ENCODE results near the gene ARGLU1. TPM values are rescaled to one million over a fixed set of nuclear protein-coding genes. Genes with fewer than 3 reads are reported as not detected.

The ARGLU1 gene
- total and polyA plus RNA-seq, 2 experiments from 2014 or later, result 121 to 126 TPM

DNA sequence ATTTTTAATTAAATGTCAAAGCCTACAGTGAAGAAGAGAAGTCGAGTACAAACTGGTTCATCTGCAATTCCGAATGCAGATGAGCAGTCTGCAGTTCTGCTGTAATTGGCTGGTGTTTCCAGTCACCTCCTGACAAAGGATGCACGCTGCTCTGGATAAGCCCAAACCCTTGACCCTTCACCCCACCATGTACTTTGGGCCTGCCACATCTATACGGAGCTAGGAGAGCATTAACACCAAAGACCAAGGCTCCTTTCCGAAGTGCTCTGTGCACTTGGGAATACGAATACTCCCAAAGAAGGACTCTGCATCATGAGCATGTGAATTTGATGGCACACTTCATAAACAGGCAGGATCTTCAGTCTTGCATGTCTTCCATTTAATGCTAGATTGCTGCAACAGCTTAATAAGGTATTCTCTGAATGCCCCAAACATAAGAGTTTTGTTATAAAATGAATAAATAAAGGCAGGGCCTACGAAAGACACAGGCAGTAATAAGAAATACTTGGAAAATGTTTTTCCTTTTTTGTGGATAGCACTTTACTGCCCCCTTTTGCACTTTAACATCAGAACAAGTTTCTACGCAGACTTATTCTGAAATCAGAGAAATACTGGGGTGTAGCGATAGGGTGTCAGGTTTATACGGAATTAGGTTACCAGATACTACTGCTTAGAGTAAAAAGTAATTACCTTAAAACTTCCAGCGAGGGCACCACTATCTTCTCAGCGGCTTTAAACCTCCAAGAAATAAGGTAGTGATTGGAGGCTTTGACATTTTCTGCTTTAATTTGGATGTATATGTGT lies 47.5 kb downstream of the ARGLU1 start:
- no peak for DNase-seq (ENCODE audit: low spot score)
- Histone ChIP-seq H3K27ac (peak overlapping the region; percentile 50), H3K4me2 (peak overlapping the region; percentile 61), H3K4me1 (ENCODE audit: insufficient read depth) (peaks cover 54% of the 10 kb centered on the region), H4K20me1 (ENCODE audit: insufficient read depth, poor library complexity, severe bottlenecking) (peaks cover 31% of the 10 kb centered on the region), H3K79me2 (peaks cover 99% of the 10 kb centered on the region), H2AFZ (no peak overlapping the region), H3K9me2 (replicated peaks; ENCODE audit: insufficient read depth) (no peaks in the 10 kb centered on the region), H3K36me3 (replicated peaks; ENCODE audit: insufficient read depth, low read depth) (no peaks in the 10 kb centered on the region), H3K27me3 (no peaks in the 10 kb centered on the region), H3K4me3 (no peak overlapping the region), H3K9me3 (ENCODE audit: low read depth) (no peaks in the 10 kb centered on the region)
- TF ChIP-seq EZH2 (IDR thresholded peaks at IDR 0.05; ENCODE audit: borderline replicate concordance) (no peak), EZH2phosphoT487 (IDR thresholded peaks at IDR 0.05; ENCODE audit: low read depth, severe bottlenecking, unreplicated experiment) (no peak)
- TF ChIP-seq, protein P1, sequence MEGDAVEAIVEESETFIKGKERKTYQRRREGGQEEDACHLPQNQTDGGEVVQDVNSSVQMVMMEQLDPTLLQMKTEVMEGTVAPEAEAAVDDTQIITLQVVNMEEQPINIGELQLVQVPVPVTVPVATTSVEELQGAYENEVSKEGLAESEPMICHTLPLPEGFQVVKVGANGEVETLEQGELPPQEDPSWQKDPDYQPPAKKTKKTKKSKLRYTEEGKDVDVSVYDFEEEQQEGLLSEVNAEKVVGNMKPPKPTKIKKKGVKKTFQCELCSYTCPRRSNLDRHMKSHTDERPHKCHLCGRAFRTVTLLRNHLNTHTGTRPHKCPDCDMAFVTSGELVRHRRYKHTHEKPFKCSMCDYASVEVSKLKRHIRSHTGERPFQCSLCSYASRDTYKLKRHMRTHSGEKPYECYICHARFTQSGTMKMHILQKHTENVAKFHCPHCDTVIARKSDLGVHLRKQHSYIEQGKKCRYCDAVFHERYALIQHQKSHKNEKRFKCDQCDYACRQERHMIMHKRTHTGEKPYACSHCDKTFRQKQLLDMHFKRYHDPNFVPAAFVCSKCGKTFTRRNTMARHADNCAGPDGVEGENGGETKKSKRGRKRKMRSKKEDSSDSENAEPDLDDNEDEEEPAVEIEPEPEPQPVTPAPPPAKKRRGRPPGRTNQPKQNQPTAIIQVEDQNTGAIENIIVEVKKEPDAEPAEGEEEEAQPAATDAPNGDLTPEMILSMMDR (IDR thresholded peaks at IDR 0.05; ENCODE audit: poor library complexity), result peak; percentile 59
- 51% methylated on average over 12 of the region's 12 CpGs for WGBS (ENCODE audit: low lambda C conversion rate, missing lambda C conversion rate)

DNA sequence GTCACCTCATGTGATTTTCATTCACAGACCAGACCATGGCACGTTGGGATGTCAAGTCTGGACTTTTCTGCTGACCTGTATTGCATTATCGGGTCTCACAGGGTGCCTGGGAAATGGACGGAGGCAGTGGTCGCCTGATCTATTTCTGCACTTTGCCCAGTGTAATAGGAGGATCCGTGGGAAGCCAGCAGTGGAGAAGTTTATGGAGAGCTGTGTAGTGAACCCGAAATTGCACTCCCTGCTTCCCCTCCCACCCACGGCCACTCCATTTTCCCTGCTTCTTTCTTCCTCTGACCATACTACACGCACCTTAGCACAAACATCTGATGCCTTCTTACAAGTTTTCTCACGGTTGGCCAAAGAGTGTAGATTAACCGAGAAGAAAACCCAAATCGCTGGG lies 49.4 kb downstream of the ARGLU1 start:
- 83% methylated on average over 11 of the region's 11 CpGs for WGBS (ENCODE audit: low lambda C conversion rate, missing lambda C conversion rate)

DNA sequence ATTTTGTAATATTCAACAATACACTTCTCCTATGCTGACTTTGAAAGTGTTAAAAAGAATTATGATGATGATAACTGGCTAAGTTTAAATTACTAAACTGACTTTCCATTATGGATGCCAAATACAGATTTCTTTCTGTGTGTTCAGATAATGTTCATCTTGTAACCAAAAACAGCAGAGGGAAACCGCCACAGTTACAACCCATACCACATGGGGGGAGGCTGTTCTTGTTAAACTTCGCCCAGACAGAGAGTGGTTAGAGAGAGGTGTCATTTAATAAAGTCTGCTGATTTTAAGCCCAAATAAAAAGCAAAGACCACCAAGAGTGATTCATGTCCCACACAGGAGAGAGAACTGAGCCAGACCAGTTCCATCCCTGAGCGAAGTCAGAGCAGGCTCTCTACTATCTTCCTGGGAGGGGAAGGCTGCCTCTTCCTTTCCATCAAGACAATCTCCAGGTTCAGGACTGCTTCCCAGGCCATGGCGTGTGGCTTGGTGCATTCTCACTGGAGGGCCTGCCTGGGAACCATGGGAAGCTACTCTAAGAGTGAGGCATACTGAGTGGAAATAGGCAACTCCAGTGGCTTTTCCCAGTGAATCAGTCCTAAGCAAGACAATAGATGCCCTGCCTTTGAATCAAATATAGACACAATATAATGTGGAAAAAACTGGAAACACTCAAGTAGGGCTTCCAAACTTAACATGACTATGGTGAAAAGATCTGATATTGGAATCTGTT lies 50.7 kb downstream of the ARGLU1 start:
- peak overlapping the region; percentile 19 for H3K27ac ChIP-seq
- no peak overlapping the region for H2AFZ ChIP-seq
- 75% methylated on average over 4 of the region's 4 CpGs for WGBS (ENCODE audit: low lambda C conversion rate, missing lambda C conversion rate)

More for the DNA sequence above, 49.4 kb downstream of the ARGLU1 start:
- Histone ChIP-seq H3K36me3 (replicated peaks; ENCODE audit: insufficient read depth, low read depth) (no peaks in the 10 kb centered on the region), H3K27ac (peak overlapping the region; percentile 33), H2AFZ (no peak overlapping the region), H3K9me3 (ENCODE audit: low read depth) (no peaks in the 10 kb centered on the region), H3K4me1 (ENCODE audit: insufficient read depth) (peaks cover 65% of the 10 kb centered on the region), H3K9me2 (replicated peaks; ENCODE audit: insufficient read depth) (no peaks in the 10 kb centered on the region), H4K20me1 (ENCODE audit: insufficient read depth, poor library complexity, severe bottlenecking) (peaks cover 32% of the 10 kb centered on the region), H3K4me3 (no peak overlapping the region), H3K4me2 (no peak overlapping the region), H3K79me2 (peaks cover 99% of the 10 kb centered on the region), H3K27me3 (no peaks in the 10 kb centered on the region)
- TF ChIP-seq EZH2 (IDR thresholded peaks at IDR 0.05; ENCODE audit: borderline replicate concordance), result no peak
- no peak for TF ChIP-seq EZH2phosphoT487 (IDR thresholded peaks at IDR 0.05; ENCODE audit: low read depth, severe bottlenecking, unreplicated experiment)
- TF ChIP-seq, protein P1 (IDR thresholded peaks at IDR 0.05; ENCODE audit: poor library complexity), result no peak
- no peak for DNase-seq (ENCODE audit: low spot score)

More for the DNA sequence above, 50.7 kb downstream of the ARGLU1 start:
- Histone ChIP-seq H3K4me3 (no peak overlapping the region), H3K36me3 (replicated peaks; ENCODE audit: insufficient read depth, low read depth) (no peaks in the 10 kb centered on the region), H3K4me2 (no peak overlapping the region), H3K9me2 (replicated peaks; ENCODE audit: insufficient read depth) (no peaks in the 10 kb centered on the region), H3K27me3 (no peaks in the 10 kb centered on the region), H4K20me1 (ENCODE audit: insufficient read depth, poor library complexity, severe bottlenecking) (peaks cover 24% of the 10 kb centered on the region), H3K79me2 (peaks cover 99% of the 10 kb centered on the region), H3K4me1 (ENCODE audit: insufficient read depth) (peaks cover 57% of the 10 kb centered on the region), H3K9me3 (ENCODE audit: low read depth) (no peaks in the 10 kb centered on the region)
- TF ChIP-seq, protein P1 (IDR thresholded peaks at IDR 0.05; ENCODE audit: poor library complexity), result no peak
- TF ChIP-seq EZH2phosphoT487 (IDR thresholded peaks at IDR 0.05; ENCODE audit: low read depth, severe bottlenecking, unreplicated experiment) (no peak), EZH2 (IDR thresholded peaks at IDR 0.05; ENCODE audit: borderline replicate concordance) (no peak)
- no peak for DNase-seq (ENCODE audit: low spot score)

All from hepatocyte (in vitro differentiated cells).